GM23248 (cell line): ENCODE measurements around the gene NOL7.

Experiments used
- EZH2 ChIP-seq: fragments of 200-600 bp; sonication (generic); IDR thresholded peaks from 2 replicates; pipeline ENCODE4 v1.6.1; 2018; ENCODE audit warnings: antibody characterized with exemption, mild to moderate bottlenecking; ENCODE audit not compliant: insufficient read depth, poor library complexity, severe bottlenecking
- EZH2phosphoT487 ChIP-seq: fragments of 200-600 bp; sonication (generic); IDR thresholded peaks from 2 replicates; pipeline ENCODE4 v1.6.1; 2018; ENCODE audit warnings: antibody characterized with exemption, moderate library complexity, mild to moderate bottlenecking, low read depth; ENCODE audit not compliant: insufficient read depth

DNA sequence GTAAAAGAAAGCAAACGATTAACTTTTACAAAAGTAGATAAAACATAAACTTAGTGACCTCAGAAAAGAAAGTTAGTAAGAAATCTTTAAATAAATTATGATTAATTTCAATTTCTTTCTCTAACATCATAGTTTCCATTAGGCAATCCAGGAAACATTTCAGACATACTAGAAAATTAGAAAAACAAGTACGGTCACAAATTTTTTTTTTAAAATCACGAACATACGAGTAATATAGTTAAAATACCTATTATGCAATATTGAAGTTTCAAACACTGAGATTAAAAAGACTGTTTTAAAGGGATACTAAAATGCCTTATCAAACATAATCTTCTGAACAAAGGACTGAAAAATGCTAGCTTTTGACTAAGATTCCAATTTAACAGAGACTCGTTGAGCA is 26.2 kb downstream of the NOL7 start:
- TF ChIP-seq EZH2 (no peak), EZH2phosphoT487 (no peak)
